Keratinocyte (primary cell): ENCODE results near the gene MYRIP. TPM values are rescaled to one million over a fixed set of nuclear protein-coding genes. Genes with fewer than 3 reads are reported as not detected.

Experiments
- DNase-seq: peaks from one replicate; pipeline ENCODE4 v3.0.0-alpha.2; 2011; ENCODE audit warnings: low read depth, missing footprints, low spot score
- FAIRE-seq: peaks from 2 replicates; lab custom pipeline; 2011; peaks lifted over from hg19 to GRCh38; lab: Jason Lieb, UNC
- H2AFZ ChIP-seq: 2 replicates; pipeline ENCODE4 v1.6.0; 2012; ENCODE audit warnings: low read length, control low read depth, inconsistent platforms; ENCODE audit not compliant: control insufficient read depth
- H3K27ac ChIP-seq: 2 replicates; pipeline ENCODE4 v1.5.1; 2011; ENCODE audit warnings: low read length; ENCODE audit not compliant: control insufficient read depth, insufficient read depth
- H3K27me3 ChIP-seq: 3 replicates; pipeline ENCODE4 v1.6.0; 2011; ENCODE audit warnings: low read length; ENCODE audit not compliant: control insufficient read depth, insufficient read depth; ENCODE audit errors: extremely low read depth
- H3K36me3 ChIP-seq, 2 experiments: 2 replicates in 1 of 2; 3 replicates in 1 of 2; pipeline ENCODE4 v1.5.1; 2011; ENCODE audit warnings: low read length in 2 of 2, mild to moderate bottlenecking in 1 of 2; ENCODE audit not compliant: control insufficient read depth in 2 of 2, insufficient read depth in 2 of 2; ENCODE audit errors: extremely low read depth in 1 of 2
- H3K4me1 ChIP-seq: 3 replicates; pipeline ENCODE4 v1.5.1; 2011; ENCODE audit warnings: low read length; ENCODE audit not compliant: control insufficient read depth, insufficient read depth; ENCODE audit errors: extremely low read depth
- H3K4me2 ChIP-seq: 3 replicates; pipeline ENCODE4 v1.6.0; 2011; ENCODE audit warnings: low read depth, low read length; ENCODE audit not compliant: control insufficient read depth, insufficient read depth; ENCODE audit errors: extremely low read depth
- H3K4me3 ChIP-seq, 3 experiments: fragments of 200-600 bp in 1 of 3; sonication (generic) in 1 of 3; 2 replicates in 2 of 3; 3 replicates in 1 of 3; pipeline ENCODE4 v1.5.1; 2011 to 2016; ENCODE audit warnings: low read length in 3 of 3, mild to moderate bottlenecking in 3 of 3, control low read depth in 2 of 3, inconsistent platforms in 1 of 3, low read depth in 1 of 3, mixed read lengths in 1 of 3, mixed run types in 1 of 3, moderate library complexity in 1 of 3; ENCODE audit not compliant: control insufficient read depth in 2 of 3, insufficient read depth in 2 of 3; ENCODE audit errors: extremely low read depth in 1 of 3
- H3K79me2 ChIP-seq: 2 replicates; pipeline ENCODE4 v1.6.0; 2012; ENCODE audit warnings: low read length; ENCODE audit not compliant: control insufficient read depth, insufficient read depth
- H3K9ac ChIP-seq: 3 replicates; pipeline ENCODE4 v1.6.0; 2011; ENCODE audit warnings: low read length; ENCODE audit not compliant: control insufficient read depth, insufficient read depth; ENCODE audit errors: extremely low read depth
- H3K9me1 ChIP-seq: 3 replicates; pipeline ENCODE4 v1.6.0; 2011; ENCODE audit warnings: low read length; ENCODE audit not compliant: control insufficient read depth, insufficient read depth; ENCODE audit errors: extremely low read depth
- H3K9me3 ChIP-seq: 2 replicates; pipeline ENCODE4 v1.5.1; 2012; ENCODE audit warnings: low read depth, low read length; ENCODE audit not compliant: control insufficient read depth
- H4K20me1 ChIP-seq: 3 replicates; pipeline ENCODE4 v1.6.0; 2011; ENCODE audit warnings: low read length; ENCODE audit not compliant: control insufficient read depth, insufficient read depth; ENCODE audit errors: extremely low read depth
- CTCF ChIP-seq, 3 experiments: IDR thresholded peaks in 1 of 3; conservative IDR thresholded peaks in 1 of 3; optimal IDR thresholded peaks in 1 of 3; 2 replicates in 2 of 3; 3 replicates in 1 of 3; pipeline versions ENCODE3 to v1.5.1; 2011; ENCODE audit warnings: low read length in 3 of 3, mild to moderate bottlenecking in 3 of 3, moderate library complexity in 2 of 3, control low read depth in 1 of 3, inconsistent platforms in 1 of 3; ENCODE audit not compliant: insufficient read depth in 2 of 3; ENCODE audit errors: extremely low read depth in 1 of 3
- EZH2 ChIP-seq: IDR thresholded peaks from one replicate; pipeline ENCODE4 v1.6.1; 2012; ENCODE audit warnings: inconsistent platforms, mild to moderate bottlenecking, low read length, moderate library complexity
- dilution Hi-C: fragments of 300-500 bp; cut with MboI; formaldehyde crosslinking; loops from one replicate; pipeline ENCODE4 v1.7.0; 2020; ENCODE audit warnings: low sequenced_read_pairs; ENCODE audit not compliant: extremely low pct_ligation_motif_present
- polyA plus RNA-seq, 5 experiments: library from polyadenylated mRNA; depleted of rRNA in 3 of 5; stranded (reverse) in 3 of 5; stranded (forward) in 1 of 5; unstranded in 1 of 5; fragments of >200 nt; gene quantifications; 1 replicate in 1 of 5; 2 replicates in 3 of 5; 3 replicates in 1 of 5; pipeline versions ENCODE4 v1.2.1 to v1.2.3, GENCODE V29; 2011 to 2012; ENCODE audit warnings: missing spikeins in 2 of 5, low read depth in 1 of 5, low replicate concordance in 1 of 5

MYRIP gene
- polyA plus RNA-seq, 1 donor (not counting 4 experiments of a cell fraction or from before 2014, with no cell fraction given): 0.01 TPM

DNA sequence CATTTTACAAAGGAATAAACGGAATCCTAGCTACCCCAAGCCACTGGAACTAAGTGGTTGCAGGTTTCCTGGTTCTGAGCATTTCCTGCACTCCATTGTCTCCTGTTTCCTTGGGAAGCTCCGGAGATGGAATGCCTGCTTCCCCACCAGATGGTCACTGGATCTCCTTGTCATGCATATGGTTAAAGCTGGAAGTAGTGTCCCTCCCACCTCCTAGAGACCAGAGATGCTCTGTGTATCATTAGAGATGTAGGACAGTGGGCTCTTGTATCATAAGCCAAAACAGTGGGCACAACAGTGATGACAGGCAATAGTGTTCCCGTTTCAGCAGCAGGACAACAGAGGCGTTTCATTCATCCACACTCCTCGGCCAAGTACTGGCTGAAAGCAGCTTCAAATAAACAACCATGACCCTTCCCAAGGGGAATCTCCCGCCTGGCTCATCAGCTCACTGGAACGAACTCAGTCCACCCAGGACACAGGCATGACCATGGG lies 363.9 kb downstream of the MYRIP start:
- Histone ChIP-seq H3K9me1 (no peaks in the 10 kb centered on the region), H4K20me1 (no peaks in the 10 kb centered on the region), H3K9me3 (no peaks in the 10 kb centered on the region), H2AFZ (no peak overlapping the region), H3K79me2 (no peaks in the 10 kb centered on the region), H3K4me1 (no peaks in the 10 kb centered on the region), H3K4me3 (no peak overlapping the region), H3K36me3 (no peaks in the 10 kb centered on the region), H3K27me3 (no peaks in the 10 kb centered on the region), H3K9ac (no peak overlapping the region), H3K27ac (no peak overlapping the region), H3K4me2 (no peak overlapping the region)
- FAIRE-seq (no peak), DNase-seq (no peak)
- dilution Hi-C loops: no loop called here
- no peak for TF ChIP-seq EZH2

- FAIRE-seq (no peak), DNase-seq (no peak)
- no peak overlapping the region for H2AFZ ChIP-seq
- no peaks in the 10 kb centered on the region for H3K36me3 ChIP-seq
- H3K4me3 ChIP-seq: no peak overlapping the region
- no peaks in the 10 kb centered on the region for H3K27me3 ChIP-seq
- dilution Hi-C loops: loop anchor here (25.0 kb wide), 1 partner anchor 166 kb away; no protein-coding TSS in a partner anchor
- no peak overlapping the region for H3K4me2 ChIP-seq
- no peak overlapping the region for H3K9ac ChIP-seq
- no peaks in the 10 kb centered on the region for H4K20me1 ChIP-seq
- H3K9me3 ChIP-seq: no peaks in the 10 kb centered on the region
- H3K79me2 ChIP-seq: no peaks in the 10 kb centered on the region
- H3K27ac ChIP-seq: no peak overlapping the region
- TF ChIP-seq CTCF (optimal IDR thresholded peaks at IDR 0.05 in 1 of 3, IDR thresholded peaks at IDR 0.05 in 1 of 3, conservative IDR thresholded peaks at IDR 0.05 in 1 of 3; ENCODE audit: extremely low read depth in 1 of 3, insufficient read depth in 2 of 3, low read length in 3 of 3): no peak
- TF ChIP-seq EZH2: no peak
- H3K9me1 ChIP-seq: no peaks in the 10 kb centered on the region
- H3K4me1 ChIP-seq: no peaks in the 10 kb centered on the region
Observed at GRCh38 chr3:40178012-40178594, 368.7 kb downstream of the MYRIP start.
